Keratinocyte (primary cell): ENCODE results near the gene HS3ST3A1. TPM values are rescaled to one million over a fixed set of nuclear protein-coding genes. Genes with fewer than 3 reads are reported as not detected.

Experiments
- DNase-seq: peaks from one replicate; pipeline ENCODE4 v3.0.0-alpha.2; 2011; ENCODE audit warnings: low read depth, missing footprints, low spot score
- FAIRE-seq: peaks from 2 replicates; lab custom pipeline; 2011; peaks lifted over from hg19 to GRCh38; lab: Jason Lieb, UNC
- H2AFZ ChIP-seq: 2 replicates; pipeline ENCODE4 v1.6.0; 2012; ENCODE audit warnings: low read length, control low read depth, inconsistent platforms; ENCODE audit not compliant: control insufficient read depth
- H3K27ac ChIP-seq: 2 replicates; pipeline ENCODE4 v1.5.1; 2011; ENCODE audit warnings: low read length; ENCODE audit not compliant: control insufficient read depth, insufficient read depth
- H3K27me3 ChIP-seq: 3 replicates; pipeline ENCODE4 v1.6.0; 2011; ENCODE audit warnings: low read length; ENCODE audit not compliant: control insufficient read depth, insufficient read depth; ENCODE audit errors: extremely low read depth
- H3K36me3 ChIP-seq, 2 experiments: 2 replicates in 1 of 2; 3 replicates in 1 of 2; pipeline ENCODE4 v1.5.1; 2011; ENCODE audit warnings: low read length in 2 of 2, mild to moderate bottlenecking in 1 of 2; ENCODE audit not compliant: control insufficient read depth in 2 of 2, insufficient read depth in 2 of 2; ENCODE audit errors: extremely low read depth in 1 of 2
- H3K4me1 ChIP-seq: 3 replicates; pipeline ENCODE4 v1.5.1; 2011; ENCODE audit warnings: low read length; ENCODE audit not compliant: control insufficient read depth, insufficient read depth; ENCODE audit errors: extremely low read depth
- H3K4me2 ChIP-seq: 3 replicates; pipeline ENCODE4 v1.6.0; 2011; ENCODE audit warnings: low read depth, low read length; ENCODE audit not compliant: control insufficient read depth, insufficient read depth; ENCODE audit errors: extremely low read depth
- H3K4me3 ChIP-seq, 3 experiments: fragments of 200-600 bp in 1 of 3; sonication (generic) in 1 of 3; 2 replicates in 2 of 3; 3 replicates in 1 of 3; pipeline ENCODE4 v1.5.1; 2011 to 2016; ENCODE audit warnings: low read length in 3 of 3, mild to moderate bottlenecking in 3 of 3, control low read depth in 2 of 3, inconsistent platforms in 1 of 3, low read depth in 1 of 3, mixed read lengths in 1 of 3, mixed run types in 1 of 3, moderate library complexity in 1 of 3; ENCODE audit not compliant: control insufficient read depth in 2 of 3, insufficient read depth in 2 of 3; ENCODE audit errors: extremely low read depth in 1 of 3
- H3K79me2 ChIP-seq: 2 replicates; pipeline ENCODE4 v1.6.0; 2012; ENCODE audit warnings: low read length; ENCODE audit not compliant: control insufficient read depth, insufficient read depth
- H3K9ac ChIP-seq: 3 replicates; pipeline ENCODE4 v1.6.0; 2011; ENCODE audit warnings: low read length; ENCODE audit not compliant: control insufficient read depth, insufficient read depth; ENCODE audit errors: extremely low read depth
- H3K9me1 ChIP-seq: 3 replicates; pipeline ENCODE4 v1.6.0; 2011; ENCODE audit warnings: low read length; ENCODE audit not compliant: control insufficient read depth, insufficient read depth; ENCODE audit errors: extremely low read depth
- H3K9me3 ChIP-seq: 2 replicates; pipeline ENCODE4 v1.5.1; 2012; ENCODE audit warnings: low read depth, low read length; ENCODE audit not compliant: control insufficient read depth
- H4K20me1 ChIP-seq: 3 replicates; pipeline ENCODE4 v1.6.0; 2011; ENCODE audit warnings: low read length; ENCODE audit not compliant: control insufficient read depth, insufficient read depth; ENCODE audit errors: extremely low read depth
- EZH2 ChIP-seq: IDR thresholded peaks from one replicate; pipeline ENCODE4 v1.6.1; 2012; ENCODE audit warnings: inconsistent platforms, mild to moderate bottlenecking, low read length, moderate library complexity
- dilution Hi-C: fragments of 300-500 bp; cut with MboI; formaldehyde crosslinking; loops from one replicate; pipeline ENCODE4 v1.7.0; 2020; ENCODE audit warnings: low sequenced_read_pairs; ENCODE audit not compliant: extremely low pct_ligation_motif_present
- polyA plus RNA-seq, 5 experiments: library from polyadenylated mRNA; depleted of rRNA in 3 of 5; stranded (reverse) in 3 of 5; stranded (forward) in 1 of 5; unstranded in 1 of 5; fragments of >200 nt; gene quantifications; 1 replicate in 1 of 5; 2 replicates in 3 of 5; 3 replicates in 1 of 5; pipeline versions ENCODE4 v1.2.1 to v1.2.3, GENCODE V29; 2011 to 2012; ENCODE audit warnings: missing spikeins in 2 of 5, low read depth in 1 of 5, low replicate concordance in 1 of 5
- TF ChIP-seq, protein P1 (sequence below), 3 experiments: IDR thresholded peaks in 1 of 3; conservative IDR thresholded peaks in 1 of 3; optimal IDR thresholded peaks in 1 of 3; 2 replicates in 2 of 3; 3 replicates in 1 of 3; pipeline versions ENCODE3 to v1.5.1; 2011; ENCODE audit warnings: low read length in 3 of 3, mild to moderate bottlenecking in 3 of 3, moderate library complexity in 2 of 3, control low read depth in 1 of 3, inconsistent platforms in 1 of 3; ENCODE audit not compliant: insufficient read depth in 2 of 3; ENCODE audit errors: extremely low read depth in 1 of 3

The HS3ST3A1 gene
- polyA plus RNA-seq, 1 donor (not counting 4 experiments of a cell fraction or from before 2014, with no cell fraction given) = 0.04 TPM

DNA sequence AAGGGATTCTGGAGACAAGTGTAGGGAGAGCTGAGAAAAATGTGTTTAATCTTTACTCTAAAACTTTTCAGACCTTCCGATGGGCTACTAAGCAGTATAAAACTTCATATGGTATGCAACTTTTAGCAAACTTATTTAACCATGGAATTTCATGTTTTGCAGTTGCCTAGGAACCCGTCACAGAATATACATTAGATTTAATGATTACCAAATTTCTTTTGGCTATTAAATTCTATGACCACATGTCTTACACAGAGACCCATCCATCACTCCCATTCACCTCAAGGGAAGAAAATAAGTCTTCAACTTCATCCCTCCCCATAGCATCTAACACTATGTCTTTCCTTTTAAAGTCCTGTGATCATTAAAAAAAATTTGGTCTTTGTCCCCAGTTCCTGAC is 54.9 kb downstream of the HS3ST3A1 start:
- H3K36me3 ChIP-seq = no peaks in the 10 kb centered on the region
- no peaks in the 10 kb centered on the region for H3K9me1 ChIP-seq
- DNase-seq (no peak), FAIRE-seq (no peak)
- no peaks in the 10 kb centered on the region for H3K9me3 ChIP-seq
- dilution Hi-C loops = loop anchor here (25.0 kb wide), 1 partner anchor 110 kb away; no protein-coding TSS in a partner anchor
- H3K27ac ChIP-seq = no peak overlapping the region
- no peak overlapping the region for H2AFZ ChIP-seq
- H3K4me2 ChIP-seq = no peak overlapping the region
- H3K79me2 ChIP-seq = no peaks in the 10 kb centered on the region
- H3K4me1 ChIP-seq = no peaks in the 10 kb centered on the region
- TF ChIP-seq, protein P1, sequence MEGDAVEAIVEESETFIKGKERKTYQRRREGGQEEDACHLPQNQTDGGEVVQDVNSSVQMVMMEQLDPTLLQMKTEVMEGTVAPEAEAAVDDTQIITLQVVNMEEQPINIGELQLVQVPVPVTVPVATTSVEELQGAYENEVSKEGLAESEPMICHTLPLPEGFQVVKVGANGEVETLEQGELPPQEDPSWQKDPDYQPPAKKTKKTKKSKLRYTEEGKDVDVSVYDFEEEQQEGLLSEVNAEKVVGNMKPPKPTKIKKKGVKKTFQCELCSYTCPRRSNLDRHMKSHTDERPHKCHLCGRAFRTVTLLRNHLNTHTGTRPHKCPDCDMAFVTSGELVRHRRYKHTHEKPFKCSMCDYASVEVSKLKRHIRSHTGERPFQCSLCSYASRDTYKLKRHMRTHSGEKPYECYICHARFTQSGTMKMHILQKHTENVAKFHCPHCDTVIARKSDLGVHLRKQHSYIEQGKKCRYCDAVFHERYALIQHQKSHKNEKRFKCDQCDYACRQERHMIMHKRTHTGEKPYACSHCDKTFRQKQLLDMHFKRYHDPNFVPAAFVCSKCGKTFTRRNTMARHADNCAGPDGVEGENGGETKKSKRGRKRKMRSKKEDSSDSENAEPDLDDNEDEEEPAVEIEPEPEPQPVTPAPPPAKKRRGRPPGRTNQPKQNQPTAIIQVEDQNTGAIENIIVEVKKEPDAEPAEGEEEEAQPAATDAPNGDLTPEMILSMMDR (optimal IDR thresholded peaks at IDR 0.05 in 1 of 3, IDR thresholded peaks at IDR 0.05 in 1 of 3, conservative IDR thresholded peaks at IDR 0.05 in 1 of 3; ENCODE audit: extremely low read depth in 1 of 3, insufficient read depth in 2 of 3, low read length in 3 of 3) = no peak
- TF ChIP-seq EZH2 = no peak
- H3K27me3 ChIP-seq = no peaks in the 10 kb centered on the region
- no peak overlapping the region for H3K4me3 ChIP-seq
- no peak overlapping the region for H3K9ac ChIP-seq
- no peaks in the 10 kb centered on the region for H4K20me1 ChIP-seq

DNA sequence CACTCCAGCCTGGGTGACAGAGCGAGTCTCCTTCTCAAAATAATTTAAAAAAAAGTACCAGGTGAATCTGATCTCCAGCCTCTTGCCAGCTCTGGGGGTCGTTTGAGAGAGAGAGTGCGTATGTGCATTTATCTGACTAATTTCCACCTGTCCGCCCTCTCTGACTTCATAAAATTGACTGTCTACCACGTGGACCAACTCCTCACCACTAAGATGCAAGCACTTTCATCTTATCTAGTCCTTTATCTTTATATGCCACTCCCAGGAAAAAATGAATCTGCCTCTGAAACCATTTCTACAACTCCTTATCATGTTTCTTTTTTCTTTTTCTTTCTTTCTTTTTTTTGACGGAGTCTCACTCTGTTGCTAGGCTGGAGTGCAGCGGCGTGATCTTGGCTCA is 55.8 kb downstream of the HS3ST3A1 start:
- Histone ChIP-seq H3K27ac (no peak overlapping the region), H4K20me1 (no peaks in the 10 kb centered on the region), H3K36me3 (no peaks in the 10 kb centered on the region), H2AFZ (no peak overlapping the region), H3K4me2 (no peak overlapping the region), H3K9ac (no peak overlapping the region), H3K4me3 (no peak overlapping the region), H3K4me1 (no peaks in the 10 kb centered on the region), H3K9me1 (no peaks in the 10 kb centered on the region), H3K9me3 (no peaks in the 10 kb centered on the region), H3K79me2 (no peaks in the 10 kb centered on the region), H3K27me3 (no peaks in the 10 kb centered on the region)
- DNase-seq = no peak
- no peak for TF ChIP-seq EZH2
- TF ChIP-seq, protein P1 (optimal IDR thresholded peaks at IDR 0.05 in 1 of 3, IDR thresholded peaks at IDR 0.05 in 1 of 3, conservative IDR thresholded peaks at IDR 0.05 in 1 of 3; ENCODE audit: extremely low read depth in 1 of 3, insufficient read depth in 2 of 3, low read length in 3 of 3) = no peak
- no peak for FAIRE-seq
- dilution Hi-C loops = loop anchor here (25.0 kb wide), 1 partner anchor 109 kb away; no protein-coding TSS in a partner anchor
